Activated T-cell treated with anti-CD3 and anti-CD28 coated beads for 48 hours (primary cell): ENCODE data around the gene CAPN14.

ENCODE experiments used
- DNase-seq: peaks from one replicate; pipeline ENCODE4 v3.0.0-alpha.2; 2020; ENCODE audit warnings: low read depth

CAPN14 gene

DNA sequence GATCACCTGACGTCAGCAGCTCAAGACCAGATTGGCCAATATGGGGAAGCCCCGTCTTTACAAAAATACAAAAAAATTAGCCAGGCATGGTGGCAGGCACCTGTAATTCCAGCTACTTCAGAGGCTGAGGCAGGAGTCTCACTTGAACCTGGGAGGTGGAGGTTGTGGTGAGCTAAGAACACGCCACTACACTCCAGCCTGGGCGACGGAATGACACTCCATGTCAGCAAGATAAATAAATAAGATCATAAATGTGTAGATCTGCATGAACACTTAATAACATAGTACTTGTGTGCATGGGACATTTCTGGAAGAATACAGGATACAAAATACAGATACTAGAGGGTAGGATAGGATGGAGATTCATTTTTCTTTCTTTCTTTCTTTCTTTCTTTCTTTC is 25.7 kb upstream of the CAPN14 start:
- DNase-seq: no peak

DNA sequence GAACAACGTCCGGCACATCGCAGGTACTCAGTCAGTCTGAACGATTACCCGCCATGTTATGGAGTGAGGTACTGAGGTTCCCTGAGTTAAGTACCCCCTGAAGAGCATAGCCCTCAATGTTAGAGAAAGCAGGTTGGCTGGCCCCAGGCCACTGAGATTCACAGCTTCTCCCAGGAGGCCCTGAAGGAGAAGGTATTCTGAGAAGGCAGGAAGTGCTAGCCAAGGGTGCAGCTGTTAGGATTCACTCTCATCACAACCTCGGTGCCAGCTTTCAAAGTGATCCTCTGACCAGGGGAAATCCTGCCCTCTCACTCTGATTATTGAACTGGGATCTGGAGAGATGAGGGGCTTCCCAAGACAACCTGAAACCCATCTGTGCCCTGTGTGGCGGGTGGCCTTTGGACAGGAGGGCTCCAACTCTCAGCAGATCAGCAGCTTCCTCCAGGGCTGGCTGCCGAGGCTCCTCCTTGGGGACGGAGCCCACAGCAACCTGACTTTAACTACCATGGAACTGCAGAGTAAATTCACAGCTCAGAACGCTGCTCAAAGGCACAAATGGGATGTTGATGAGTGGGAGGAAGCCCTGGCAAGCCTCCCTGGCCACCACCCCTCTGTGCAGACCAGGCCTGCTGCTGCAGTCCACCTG is 24.4 kb upstream of the CAPN14 start:
- DNase-seq: no peak

DNA sequence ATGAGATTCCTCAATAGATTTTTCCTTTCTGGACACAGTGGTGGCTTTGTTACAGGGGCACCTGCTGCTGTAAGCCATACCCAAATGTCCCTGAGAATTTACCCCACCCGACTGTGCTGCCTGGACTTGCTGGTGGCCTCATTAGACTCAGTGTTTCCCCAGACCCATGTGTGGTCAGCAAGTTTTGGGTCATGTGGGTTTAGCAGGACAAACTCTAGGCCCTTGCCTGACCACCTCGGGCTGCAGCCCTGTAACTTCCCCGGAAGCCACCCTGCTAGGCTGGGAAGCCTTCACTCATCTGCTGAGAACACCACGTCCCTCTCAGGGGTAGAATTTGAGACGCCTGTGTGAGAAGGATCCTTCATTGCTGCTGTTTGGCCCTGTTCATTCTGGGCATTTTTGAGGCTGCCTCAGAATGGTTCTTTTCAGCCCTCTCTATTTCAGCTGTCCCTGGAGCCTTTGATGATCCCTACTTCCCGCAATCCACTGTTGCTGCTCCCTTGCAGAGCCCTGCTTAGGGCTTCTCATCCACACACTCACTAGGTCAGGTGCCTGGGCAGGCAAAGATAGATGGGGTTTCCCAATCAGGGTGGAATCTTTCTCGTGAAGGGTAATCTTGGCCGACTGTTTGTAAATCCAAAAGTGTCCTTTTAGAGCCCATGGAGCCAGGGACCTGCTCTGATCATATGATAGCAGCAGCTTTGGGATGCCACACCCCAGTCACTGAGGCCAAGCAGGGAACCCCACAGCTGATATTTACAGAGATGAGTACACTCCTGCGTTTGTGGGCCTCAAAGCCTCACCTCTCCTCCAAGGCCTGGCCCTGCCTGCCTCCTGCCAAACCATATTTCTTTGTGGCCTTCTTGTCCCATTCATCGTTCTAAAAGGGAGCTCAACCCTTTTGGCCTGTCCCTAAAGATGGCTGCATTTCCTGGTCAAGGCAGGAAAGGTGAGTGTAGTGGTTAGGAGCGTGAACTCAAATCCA is 23.4 kb upstream of the CAPN14 start:
- no peak for DNase-seq

DNA sequence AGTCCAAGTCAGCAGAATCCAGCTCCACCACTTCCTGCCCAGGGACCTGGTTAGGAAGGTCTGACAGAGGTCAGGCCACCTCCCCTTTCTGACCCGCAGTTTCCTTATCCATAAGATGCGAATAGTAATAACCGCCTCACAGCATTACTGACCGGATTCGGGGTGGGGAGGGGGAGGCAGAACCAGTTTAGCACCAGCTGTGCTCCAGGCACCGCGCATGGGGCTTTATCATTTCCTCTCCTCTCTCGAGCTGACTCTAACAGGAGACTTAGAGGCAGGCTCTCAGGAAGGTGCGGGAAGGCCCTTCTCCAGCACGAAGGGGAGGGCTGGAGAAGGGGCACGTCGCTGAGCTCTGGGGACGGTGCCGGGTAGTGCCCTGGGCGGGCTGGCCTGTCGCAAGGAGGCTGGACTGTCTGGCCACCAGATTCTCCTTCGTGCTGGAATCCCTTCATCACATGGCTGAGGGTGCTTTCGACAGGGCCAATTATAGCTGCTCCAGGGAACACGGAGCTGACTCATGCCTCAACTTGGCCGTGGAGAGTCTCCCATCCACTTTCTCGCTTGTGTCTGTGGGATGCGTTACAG is 22.4 kb upstream of the CAPN14 start:
- no peak for DNase-seq

DNA sequence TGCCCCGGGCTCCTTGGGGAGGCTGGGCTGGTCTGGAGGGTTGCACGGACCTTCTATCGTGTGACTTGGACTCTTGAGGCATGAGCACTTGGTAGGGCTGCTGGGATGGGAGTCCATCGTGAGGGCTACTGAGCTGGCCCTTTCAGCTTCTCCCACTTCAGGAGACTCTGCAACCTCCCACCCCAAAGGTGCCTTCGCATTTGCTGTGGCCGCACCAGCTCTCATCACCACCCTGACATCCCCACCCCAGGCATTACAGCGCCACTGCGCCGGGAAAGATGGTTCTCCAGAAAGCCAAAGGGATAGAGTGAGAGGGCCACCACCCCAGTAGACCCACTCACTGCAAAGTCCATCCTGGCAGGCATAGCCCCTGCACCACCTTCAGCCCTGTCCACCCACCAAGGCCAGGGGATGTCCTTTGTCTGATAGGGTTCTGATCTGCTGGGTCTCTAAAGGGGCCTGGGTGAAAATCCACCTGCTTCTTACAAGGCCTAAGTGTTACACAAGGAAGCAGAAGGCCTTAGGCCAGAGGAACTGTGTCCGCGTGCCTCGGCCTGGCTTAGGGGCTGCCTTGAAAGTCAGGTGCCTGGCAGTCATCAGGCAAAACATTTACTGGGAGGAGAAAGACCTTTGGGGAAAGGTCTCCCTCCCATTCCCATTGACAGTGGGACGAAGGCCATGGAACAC is 21.7 kb upstream of the CAPN14 start:
- no peak for DNase-seq

DNA sequence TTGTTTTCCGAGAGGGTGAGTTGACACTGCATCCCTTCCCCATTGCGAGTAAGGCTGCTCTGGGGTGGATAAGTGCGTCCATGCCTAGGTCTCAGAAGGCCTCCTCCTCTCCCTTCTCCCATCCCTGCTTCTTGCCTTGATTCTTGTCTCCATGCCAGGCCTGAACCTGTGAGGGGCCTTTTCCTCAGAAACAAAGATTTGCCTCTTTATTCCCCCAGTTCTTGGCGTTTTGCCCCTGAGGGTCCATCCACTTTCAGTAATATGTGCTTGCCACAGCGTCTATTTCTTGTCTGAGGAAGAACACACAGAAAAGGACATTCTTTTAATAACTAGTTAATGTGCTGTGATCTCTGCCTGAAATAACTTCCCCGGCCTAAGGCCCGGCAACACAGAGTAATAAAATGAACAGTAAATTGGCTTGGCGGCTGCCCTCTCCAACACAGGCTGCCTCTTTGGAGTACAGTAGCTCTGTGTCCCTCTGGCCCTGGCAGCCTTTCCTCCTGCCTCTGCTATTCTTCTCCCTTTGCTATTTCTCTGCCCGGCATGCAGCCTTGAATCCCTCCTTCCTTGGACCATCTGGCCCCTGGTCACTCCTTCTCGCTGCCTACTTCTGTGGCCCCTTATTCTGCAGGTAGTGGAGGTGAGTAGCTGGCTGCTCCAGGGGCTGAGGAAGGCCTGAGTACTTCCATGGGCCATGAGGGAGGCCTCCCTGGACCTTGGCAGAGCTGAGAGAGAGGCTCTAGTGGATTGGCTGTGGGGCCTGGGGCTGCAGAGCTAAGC is 21.0 kb upstream of the CAPN14 start:
- no peak for DNase-seq

DNA sequence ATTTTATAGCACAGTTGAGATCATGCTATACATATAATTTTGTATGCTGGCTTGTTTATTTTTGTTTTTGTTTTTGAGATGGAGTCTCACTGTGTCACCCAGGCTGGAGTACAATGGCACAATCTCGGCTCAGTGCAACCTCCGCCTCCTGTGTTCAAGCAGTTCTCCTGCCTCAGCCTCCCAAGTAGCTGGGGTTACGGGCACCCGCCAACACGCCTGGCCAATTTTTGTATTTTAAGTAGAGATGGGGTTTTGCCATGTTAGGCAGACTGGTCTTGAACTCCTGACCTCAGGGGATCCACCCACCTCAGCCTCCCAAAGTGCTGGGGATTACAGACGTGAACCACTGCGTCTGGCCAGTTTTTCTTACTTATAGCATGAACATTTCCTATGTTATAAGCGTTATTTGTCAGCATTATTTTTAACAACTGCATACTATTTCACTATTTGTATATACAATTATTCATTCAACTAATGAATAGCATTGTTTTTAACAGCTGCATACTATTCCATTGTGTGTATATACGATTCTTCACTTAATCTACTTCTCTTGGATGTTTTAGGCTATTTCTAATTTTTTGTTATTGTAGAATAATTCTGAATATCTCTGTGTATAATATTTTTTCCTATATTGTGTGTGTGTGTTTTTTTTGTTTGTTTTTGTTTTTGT is 20.2 kb upstream of the CAPN14 start:
- DNase-seq: no peak

DNA sequence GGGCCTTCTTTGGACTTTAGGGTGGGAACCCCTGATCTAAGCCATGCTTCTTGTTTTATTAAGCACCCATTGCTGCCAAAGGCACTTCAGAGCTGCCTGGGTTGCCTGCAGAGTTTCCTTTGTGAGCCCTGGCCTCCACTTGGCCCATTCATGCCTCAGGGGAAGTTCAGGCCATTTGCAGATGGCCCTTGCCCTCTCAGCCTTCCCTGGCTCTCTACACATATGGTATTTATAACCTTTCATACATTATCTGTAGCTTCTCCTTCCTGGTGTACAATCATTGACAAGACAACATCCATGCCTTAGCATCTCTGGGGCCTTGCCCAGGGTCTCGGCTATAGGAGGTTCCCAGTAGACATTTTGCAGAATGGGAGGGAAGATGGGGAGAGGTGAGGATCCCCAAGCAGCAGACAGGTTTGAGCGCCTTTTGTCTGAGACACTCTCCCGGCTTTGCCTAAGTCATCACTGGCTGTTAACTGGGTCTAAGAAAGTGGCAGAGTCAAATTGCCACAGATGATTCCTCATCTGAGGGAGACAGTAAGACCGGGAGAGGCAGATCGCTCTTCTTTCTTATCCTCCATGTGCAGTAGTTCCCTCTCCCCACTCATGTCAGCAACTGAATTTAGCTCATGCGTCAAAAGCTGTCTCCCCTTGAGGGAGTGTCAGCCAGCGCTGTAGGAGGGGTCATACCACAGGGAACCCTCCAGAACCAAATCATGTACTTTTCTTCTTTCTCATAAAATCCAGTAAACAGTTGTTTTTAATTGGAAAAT is 19.3 kb upstream of the CAPN14 start:
- DNase-seq: no peak

DNA sequence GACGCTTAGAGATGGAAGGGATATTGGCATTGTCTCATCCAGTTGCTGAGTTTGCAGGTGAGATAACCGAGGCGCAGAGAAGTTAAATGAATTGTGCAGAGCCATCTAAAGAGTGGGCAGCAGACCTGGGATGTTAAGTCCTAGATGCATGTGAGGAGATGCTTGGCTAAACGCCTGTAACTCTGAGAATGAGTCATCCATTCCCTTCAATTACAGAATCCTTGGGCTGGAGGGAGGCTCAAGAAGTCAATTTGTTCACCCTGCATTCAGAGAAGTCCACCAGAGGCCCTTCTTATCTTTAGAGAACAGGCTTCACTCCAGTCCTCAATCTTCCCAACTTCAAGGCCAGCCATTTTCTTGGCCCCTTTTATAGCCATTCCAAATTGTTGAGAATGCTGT is 18.2 kb upstream of the CAPN14 start:
- DNase-seq: no peak

DNA sequence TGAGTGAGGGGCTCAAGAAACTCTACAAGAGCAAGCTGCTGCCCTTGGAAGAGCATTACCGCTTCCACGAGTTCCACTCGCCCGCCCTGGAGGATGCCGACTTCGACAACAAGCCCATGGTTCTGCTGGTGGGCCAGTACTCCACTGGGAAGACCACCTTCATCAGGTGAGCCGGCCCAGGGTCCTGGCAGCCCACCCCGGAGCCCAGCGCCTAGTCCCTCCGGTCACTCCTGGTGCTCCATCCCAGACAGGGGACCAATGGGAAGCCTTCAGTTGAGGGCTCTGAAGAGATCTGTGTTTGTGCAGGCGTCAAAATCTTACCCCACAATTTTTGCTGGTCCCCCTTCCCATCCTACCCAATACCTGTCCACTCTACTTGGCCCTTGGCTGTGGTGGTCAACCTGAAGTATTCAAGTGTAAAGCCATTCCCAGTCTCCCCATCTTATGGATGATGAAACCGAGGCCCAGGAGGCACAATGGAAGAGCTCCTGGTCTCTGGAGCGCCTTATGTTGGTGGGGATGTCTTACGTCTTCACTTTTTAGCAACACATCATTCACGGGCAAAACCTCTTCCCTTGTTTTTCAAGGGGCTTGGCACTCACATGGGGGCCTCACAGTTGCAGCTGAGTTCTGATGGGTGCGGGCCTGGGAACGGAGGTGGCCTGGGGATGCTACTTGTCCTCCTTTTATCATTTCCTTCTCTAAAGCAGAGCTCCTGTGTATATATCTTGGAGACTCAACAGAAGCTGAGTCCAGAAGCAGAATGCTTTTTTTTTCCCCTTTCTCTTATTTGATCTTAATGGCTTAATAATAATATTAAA is 17.6 kb upstream of the CAPN14 start:
- DNase-seq: no peak

DNA sequence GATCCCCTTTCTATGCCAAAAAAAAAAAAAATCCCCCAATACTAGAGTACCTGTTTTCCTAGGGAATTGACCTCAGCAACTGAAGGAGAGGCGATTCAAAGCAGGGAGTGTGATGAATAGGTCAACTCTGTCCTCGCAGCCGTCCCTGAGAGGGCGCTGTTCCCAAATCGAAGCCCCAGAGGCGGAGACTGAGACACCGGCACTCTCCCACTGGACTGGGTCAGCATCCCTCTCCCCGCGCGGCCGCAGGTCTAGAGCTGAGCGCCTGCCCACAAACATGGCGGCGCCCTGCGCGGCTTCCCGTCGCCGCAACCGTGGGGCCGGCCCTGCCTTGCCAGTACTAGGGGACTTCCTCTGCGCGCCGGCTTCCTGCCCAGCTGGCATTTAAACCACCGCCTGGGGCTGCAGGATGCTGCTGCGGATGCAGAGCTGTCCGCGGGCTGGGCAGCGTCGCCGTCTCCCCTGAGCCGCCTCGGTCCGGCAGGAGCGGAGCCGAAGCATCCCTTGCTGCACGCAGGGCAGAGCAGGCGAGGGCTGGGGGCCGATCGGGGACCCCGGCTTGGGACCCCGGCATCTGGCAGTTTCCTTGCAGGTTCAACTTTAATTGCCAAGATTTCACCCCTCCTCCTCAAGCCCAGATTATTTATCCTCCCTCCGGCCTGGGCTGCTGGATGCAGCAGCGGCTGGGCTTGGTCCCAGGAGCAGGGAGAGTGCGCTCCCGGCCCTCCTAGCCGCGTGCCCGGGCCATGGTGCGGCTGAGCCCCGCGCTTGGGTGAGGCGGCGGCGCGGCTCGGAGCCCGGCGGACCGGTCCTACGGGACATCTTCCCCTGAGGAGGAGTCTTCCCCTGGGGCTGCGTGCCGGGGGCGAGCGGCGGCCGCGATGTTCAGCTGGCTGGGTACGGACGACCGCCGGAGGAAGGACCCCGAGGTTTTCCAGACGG is 16.7 kb upstream of the CAPN14 start, which contains the start of gene EHD3:
Gene EHD3, plus strand, starts transcription at position 412 of the 942 bp plus-strand sequence. Its CDS starts 470 bp downstream, at position 882.
- DNase-seq: peak; percentile 78

DNA sequence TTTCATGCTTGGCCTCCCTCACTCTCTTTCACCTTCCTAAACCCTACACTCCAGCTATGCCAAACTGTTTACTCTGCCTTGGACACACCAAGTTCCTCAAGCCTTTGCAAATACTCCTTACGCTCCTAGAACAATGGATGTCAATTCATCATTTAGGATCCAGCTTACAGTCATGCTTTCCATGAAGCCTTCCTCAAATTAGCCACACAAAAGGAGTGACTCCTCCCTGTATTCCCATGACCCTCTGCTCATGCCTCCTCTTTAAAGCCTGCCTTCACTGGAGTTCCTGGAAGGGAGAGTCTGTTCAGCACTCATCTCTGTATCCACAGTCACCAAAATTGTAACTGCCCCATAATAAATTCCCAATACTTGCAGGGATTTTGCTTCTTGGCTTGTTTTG is 15.9 kb upstream of the CAPN14 start:
- DNase-seq: no peak

DNA sequence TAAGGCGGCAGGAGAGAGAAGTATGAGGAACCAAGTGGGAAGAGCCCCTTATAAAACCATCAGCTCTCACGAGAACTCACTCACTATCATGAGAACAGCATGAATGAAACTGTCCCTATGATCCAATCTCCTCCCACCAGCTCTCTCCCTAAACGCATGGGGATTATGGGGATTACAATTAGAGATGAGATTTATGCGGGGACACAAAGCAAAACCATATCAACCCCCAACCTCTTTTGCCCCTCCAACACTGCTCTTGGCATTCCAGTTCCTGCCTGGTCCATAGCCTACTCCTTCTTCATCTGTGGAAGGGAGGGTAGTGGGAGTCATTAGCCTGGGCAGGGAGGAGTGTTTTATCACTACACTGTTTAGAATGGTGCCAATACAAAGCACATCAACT is 15.3 kb upstream of the CAPN14 start:
- DNase-seq: no peak

DNA sequence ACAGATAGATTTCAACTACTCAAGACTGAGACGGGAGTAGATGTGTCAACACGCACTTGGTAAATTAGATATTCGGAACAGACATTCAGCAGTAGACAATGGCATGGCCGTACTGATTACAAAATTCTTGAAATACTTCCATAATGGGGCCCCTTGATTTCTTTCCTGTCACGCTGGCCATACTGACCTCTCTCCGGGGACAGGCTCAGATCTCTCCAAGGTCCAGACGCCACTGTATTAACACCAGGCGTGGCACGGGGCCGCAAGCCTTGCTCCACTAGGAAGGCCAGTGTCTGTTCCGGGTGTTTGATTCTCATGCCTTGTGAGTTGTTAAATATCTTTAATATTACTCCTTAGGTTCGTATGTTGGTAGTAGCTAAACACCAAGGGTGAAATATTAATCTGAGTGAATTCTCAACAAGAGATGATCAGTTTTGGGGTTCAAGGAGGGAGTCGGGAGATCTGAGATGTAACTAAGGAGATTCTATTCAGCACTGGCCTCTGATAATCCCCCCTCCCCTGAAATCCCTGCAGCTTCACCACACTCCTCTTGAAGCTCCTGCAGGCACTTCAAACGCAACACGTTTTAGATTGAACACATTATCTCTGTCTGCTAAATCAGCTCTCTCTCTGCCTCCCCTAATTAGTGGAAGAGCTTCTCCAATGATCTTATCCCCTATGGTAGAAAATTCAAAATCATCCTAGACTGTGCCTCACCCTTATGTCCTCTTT is 14.4 kb upstream of the CAPN14 start:
- DNase-seq: no peak

DNA sequence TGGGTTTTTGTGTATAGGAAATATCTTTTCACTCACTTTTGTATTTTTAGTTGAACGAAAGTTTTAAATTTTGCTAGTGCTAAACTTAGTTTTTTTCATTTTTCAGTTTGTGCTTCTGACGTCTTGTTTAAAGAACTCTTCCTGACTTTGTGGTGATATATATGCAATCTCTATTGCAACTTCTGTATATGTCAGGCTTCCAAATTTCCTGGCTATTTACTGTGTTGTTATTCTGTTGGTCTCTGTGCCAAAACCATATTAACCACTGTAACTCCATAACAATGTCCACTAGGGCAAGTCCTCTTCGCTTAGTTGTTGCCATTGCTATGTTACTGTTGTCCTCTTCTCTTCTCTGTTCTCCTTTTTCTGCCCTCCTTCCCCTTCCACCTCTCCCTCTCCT is 13.4 kb upstream of the CAPN14 start:
- no peak for DNase-seq

DNA sequence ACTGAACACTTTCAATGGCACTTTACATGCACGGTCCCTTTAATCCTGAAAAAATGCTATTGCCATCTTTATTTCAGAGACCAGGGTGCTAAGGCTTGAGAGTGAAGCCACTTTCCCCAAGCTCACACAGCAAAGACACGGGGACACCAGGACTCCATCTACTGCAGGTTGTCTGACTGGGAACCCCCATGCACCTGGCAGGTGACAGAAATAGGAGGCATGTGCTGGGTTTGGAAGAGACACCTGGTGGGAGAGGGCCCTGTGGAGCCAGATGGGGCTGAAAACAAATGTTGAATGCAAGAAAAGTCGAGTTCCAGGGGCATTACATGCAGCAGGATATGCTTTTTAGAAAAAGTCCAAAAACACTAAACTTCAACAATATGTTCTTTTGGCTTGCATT is 11.4 kb upstream of the CAPN14 start:
- no peak for DNase-seq

DNA sequence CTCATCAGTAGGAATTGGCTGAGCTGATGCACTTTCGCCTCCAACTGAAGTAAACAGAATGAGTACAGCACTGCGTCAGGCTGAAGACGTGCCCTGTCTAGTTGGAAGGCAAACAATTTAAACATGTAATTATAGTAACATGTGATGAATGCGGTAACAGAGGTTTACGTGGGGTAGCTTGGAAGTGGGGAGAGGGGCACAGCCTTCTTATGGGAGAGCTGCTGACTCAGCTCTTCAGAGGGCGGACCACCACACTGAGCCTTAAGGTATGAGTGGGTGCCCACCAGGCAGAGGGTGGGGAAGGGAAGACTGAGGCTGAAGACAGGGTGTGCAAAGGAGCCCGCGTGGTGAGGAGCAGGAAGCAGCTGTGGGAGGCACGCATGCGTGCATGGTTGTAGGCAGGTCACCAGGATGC is 10.4 kb upstream of the CAPN14 start:
- DNase-seq: no peak
